ENCODE data around the gene GPATCH8.

The GPATCH8 gene

DNA sequence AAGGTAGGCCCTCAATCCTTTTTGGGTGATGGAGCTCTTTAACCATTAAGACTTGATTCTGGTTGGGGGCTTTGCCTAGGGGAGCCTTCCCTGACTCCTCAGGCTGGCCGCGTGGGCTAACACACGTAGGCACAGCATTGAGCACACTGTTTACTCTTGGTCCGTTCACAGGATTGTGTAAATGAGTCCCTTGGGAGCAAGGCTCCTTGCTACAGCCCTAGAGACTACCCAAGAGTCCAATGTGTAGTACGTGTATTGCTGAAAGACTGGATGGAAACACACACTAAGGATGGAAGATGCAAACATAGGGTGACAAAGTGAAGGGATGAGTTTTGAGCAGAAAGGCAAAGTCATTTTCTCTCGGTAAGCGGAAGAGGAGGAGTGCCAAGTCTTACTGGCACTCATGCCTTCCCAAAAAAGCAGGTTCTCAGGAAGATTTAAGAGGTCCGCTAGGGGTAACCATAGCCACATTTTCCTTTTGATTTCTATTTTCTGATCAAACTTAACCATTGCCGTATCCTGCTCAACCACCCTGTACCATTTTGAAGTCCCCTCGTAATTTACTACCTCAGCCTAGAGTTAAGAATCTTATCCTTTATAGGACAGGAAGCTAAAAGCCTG is 112.8 kb downstream of the GPATCH8 start:
- TF ChIP-seq YY1 (IDR thresholded peaks at IDR 0.05; ENCODE audit: low read depth): no peak
- TF ChIP-seq EP300 (IDR thresholded peaks at IDR 0.05; ENCODE audit: borderline replicate concordance): no peak
- TF ChIP-seq CEBPB (IDR thresholded peaks at IDR 0.05): no peak
- TF ChIP-seq, protein P1, sequence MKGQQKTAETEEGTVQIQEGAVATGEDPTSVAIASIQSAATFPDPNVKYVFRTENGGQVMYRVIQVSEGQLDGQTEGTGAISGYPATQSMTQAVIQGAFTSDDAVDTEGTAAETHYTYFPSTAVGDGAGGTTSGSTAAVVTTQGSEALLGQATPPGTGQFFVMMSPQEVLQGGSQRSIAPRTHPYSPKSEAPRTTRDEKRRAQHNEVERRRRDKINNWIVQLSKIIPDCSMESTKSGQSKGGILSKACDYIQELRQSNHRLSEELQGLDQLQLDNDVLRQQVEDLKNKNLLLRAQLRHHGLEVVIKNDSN (IDR thresholded peaks at IDR 0.05): no peak
- no peak for TF ChIP-seq TCF12 (IDR thresholded peaks at IDR 0.05; ENCODE audit: low read depth)
- no peak for TF ChIP-seq TEAD4 (IDR thresholded peaks at IDR 0.05)
- no peak for TF ChIP-seq ZBTB7A (IDR thresholded peaks at IDR 0.05; ENCODE audit: low read depth)

DNA sequence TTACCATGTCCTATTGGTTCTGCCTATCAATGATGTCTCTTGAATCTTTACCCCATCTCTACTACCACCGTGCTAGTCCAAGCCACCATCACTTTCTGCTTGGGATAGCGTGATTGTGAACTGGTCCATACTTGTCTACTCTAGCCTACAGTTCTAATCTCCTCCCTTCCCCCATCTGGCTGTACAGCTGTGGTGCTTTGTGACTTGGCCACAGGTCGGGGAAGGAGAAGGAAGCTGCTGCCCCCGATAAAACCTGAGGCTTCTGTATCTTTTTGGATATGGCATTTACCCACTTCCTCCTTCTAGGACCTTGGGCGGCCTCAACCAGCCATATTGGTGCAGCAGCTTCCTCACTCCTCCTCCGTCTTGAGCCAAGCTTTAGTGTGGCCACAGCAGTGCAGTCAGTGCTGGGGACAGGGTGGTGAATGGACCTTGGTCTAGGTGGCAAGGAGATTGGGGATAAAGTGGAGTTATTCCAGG is 113.4 kb downstream of the GPATCH8 start:
- TF ChIP-seq YY1 (IDR thresholded peaks at IDR 0.05; ENCODE audit: low read depth) (no peak), TCF12 (IDR thresholded peaks at IDR 0.05; ENCODE audit: low read depth) (no peak), EP300 (IDR thresholded peaks at IDR 0.05; ENCODE audit: borderline replicate concordance) (no peak), FOXM1 (IDR thresholded peaks at IDR 0.05; ENCODE audit: borderline replicate concordance, low read depth) (no peak), CREB1 (IDR thresholded peaks at IDR 0.05; ENCODE audit: low read depth) (no peak)
- TF ChIP-seq, protein P1 (IDR thresholded peaks at IDR 0.05): no peak

DNA sequence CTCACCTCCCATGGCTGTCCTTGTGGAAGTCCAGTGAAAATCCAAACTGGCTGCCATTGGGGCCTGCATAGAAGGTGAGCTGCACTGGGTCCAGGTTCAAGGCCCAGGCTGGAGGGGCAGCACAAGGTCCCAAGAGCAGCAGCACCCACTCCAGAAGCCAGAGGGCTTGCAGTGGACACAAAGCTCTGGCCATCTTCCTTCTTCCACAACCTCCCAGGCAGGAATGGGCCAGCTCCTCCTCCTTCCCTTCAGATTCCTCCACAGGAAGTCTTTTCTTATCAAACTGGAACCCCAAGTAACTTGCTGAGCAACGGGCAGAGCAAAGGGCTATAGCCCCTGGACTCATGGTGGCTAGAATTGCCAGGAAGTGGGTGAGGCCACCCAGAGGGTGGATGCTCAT is 113.9 kb downstream of the GPATCH8 start, which contains the start of gene ITGA2B:
Gene ITGA2B (minus strand): TSS at position 369 of the 400 bp plus-strand sequence. CDS start 176 bp downstream, at position 193.
- TF ChIP-seq ZBTB7A (IDR thresholded peaks at IDR 0.05; ENCODE audit: low read depth): no peak
- no peak for TF ChIP-seq MAX (IDR thresholded peaks at IDR 0.05)
- no peak for TF ChIP-seq YY1 (IDR thresholded peaks at IDR 0.05; ENCODE audit: low read depth)
- no peak for TF ChIP-seq EGR1 (IDR thresholded peaks at IDR 0.05)
- TF ChIP-seq CEBPB (IDR thresholded peaks at IDR 0.05): no peak
- no peak for TF ChIP-seq TEAD4 (IDR thresholded peaks at IDR 0.05)
- no peak for TF ChIP-seq FOXM1 (IDR thresholded peaks at IDR 0.05; ENCODE audit: borderline replicate concordance, low read depth)
- TF ChIP-seq REST (IDR thresholded peaks at IDR 0.05; ENCODE audit: low read depth): no peak
- no peak for TF ChIP-seq EP300 (IDR thresholded peaks at IDR 0.05; ENCODE audit: borderline replicate concordance)
- no peak for TF ChIP-seq CREB1 (IDR thresholded peaks at IDR 0.05; ENCODE audit: low read depth)
- TF ChIP-seq TAF1 (IDR thresholded peaks at IDR 0.05; ENCODE audit: low read depth): no peak
- TF ChIP-seq, protein P1 (IDR thresholded peaks at IDR 0.05): no peak
- no peak for TF ChIP-seq TCF12 (IDR thresholded peaks at IDR 0.05; ENCODE audit: low read depth)
- no peak for TF ChIP-seq NFIC (IDR thresholded peaks at IDR 0.05)
- TF ChIP-seq RAD21 (IDR thresholded peaks at IDR 0.05; ENCODE audit: low read depth): no peak

GRCh38 chr17:44387804-44388203 is 115.4 kb downstream of the GPATCH8 start:
- TF ChIP-seq TCF12 (IDR thresholded peaks at IDR 0.05; ENCODE audit: low read depth) (no peak), TAF1 (IDR thresholded peaks at IDR 0.05; ENCODE audit: low read depth) (no peak), NFIC (IDR thresholded peaks at IDR 0.05) (no peak), FOXM1 (IDR thresholded peaks at IDR 0.05; ENCODE audit: borderline replicate concordance, low read depth) (no peak), TEAD4 (IDR thresholded peaks at IDR 0.05) (no peak)
- TF ChIP-seq, protein P1 (IDR thresholded peaks at IDR 0.05): no peak

- no peak for TF ChIP-seq TCF12 (IDR thresholded peaks at IDR 0.05; ENCODE audit: low read depth)
- TF ChIP-seq TAF1 (IDR thresholded peaks at IDR 0.05; ENCODE audit: low read depth): no peak
- no peak for TF ChIP-seq RAD21 (IDR thresholded peaks at IDR 0.05; ENCODE audit: low read depth)
- no peak for TF ChIP-seq YY1 (IDR thresholded peaks at IDR 0.05; ENCODE audit: low read depth)
- no peak for TF ChIP-seq REST (IDR thresholded peaks at IDR 0.05; ENCODE audit: low read depth)
- TF ChIP-seq, protein P1 (IDR thresholded peaks at IDR 0.05): no peak
- TF ChIP-seq MAX (IDR thresholded peaks at IDR 0.05): no peak
- no peak for TF ChIP-seq NFIC (IDR thresholded peaks at IDR 0.05)
- TF ChIP-seq EGR1 (IDR thresholded peaks at IDR 0.05): no peak
- no peak for TF ChIP-seq CEBPB (IDR thresholded peaks at IDR 0.05)
- TF ChIP-seq ZBTB7A (IDR thresholded peaks at IDR 0.05; ENCODE audit: low read depth): no peak
- TF ChIP-seq TEAD4 (IDR thresholded peaks at IDR 0.05): no peak
Measured at GRCh38 chr17:44386182-44386525, 117.1 kb downstream of the GPATCH8 start.

Measured in Ishikawa (cell line).